WTC11 (cell line): ENCODE results near the gene LBHD1.

Experiments used
- ATF1 ChIP-seq: sonication (generic); formaldehyde crosslinking; IDR thresholded peaks from 2 replicates; pipeline ENCODE4 v1.8.1; 2023; ENCODE audit warnings: mild to moderate bottlenecking, moderate library complexity, missing genetic modification reagents
- ETV6 ChIP-seq: sonication (generic); formaldehyde crosslinking; IDR thresholded peaks from 2 replicates; pipeline ENCODE4 v1.8.1; 2022; ENCODE audit warnings: mild to moderate bottlenecking, missing genetic modification reagents
- FOXK1 ChIP-seq: sonication (generic); formaldehyde crosslinking; IDR thresholded peaks from 2 replicates; pipeline ENCODE4 v1.8.0; 2022; ENCODE audit warnings: mild to moderate bottlenecking, moderate library complexity, missing genetic modification reagents
- NFE2L1 ChIP-seq: sonication (generic); formaldehyde crosslinking; IDR thresholded peaks from 2 replicates; pipeline ENCODE4 v1.8.1; 2023; ENCODE audit warnings: missing genetic modification reagents
- NFYB ChIP-seq: sonication (generic); formaldehyde crosslinking; conservative IDR thresholded peaks from 2 replicates; pipeline ENCODE4 v1.8.0; 2022; ENCODE audit warnings: low read depth, missing genetic modification reagents
- ZNF121 ChIP-seq: sonication (generic); formaldehyde crosslinking; IDR thresholded peaks from 2 replicates; pipeline ENCODE4 v1.8.0; 2023; ENCODE audit warnings: missing genetic modification reagents
- TF ChIP-seq, protein P1 (sequence below): fragments of 200-600 bp; IDR thresholded peaks from 2 replicates; pipeline ENCODE4 v1.8.0; 2022; ENCODE audit warnings: antibody characterized with exemption
- TF ChIP-seq, protein P2 (sequence below): sonication (generic); formaldehyde crosslinking; IDR thresholded peaks from 2 replicates; pipeline ENCODE4 v1.8.1; 2023; ENCODE audit warnings: mild to moderate bottlenecking, missing genetic modification reagents, borderline replicate concordance
- TF ChIP-seq, protein P3 (sequence below): sonication (generic); formaldehyde crosslinking; IDR thresholded peaks from 2 replicates; pipeline ENCODE4 v1.8.0; 2022; ENCODE audit warnings: mild to moderate bottlenecking, missing genetic modification reagents
- TF ChIP-seq, protein P4 (sequence below): sonication (generic); formaldehyde crosslinking; IDR thresholded peaks from 2 replicates; pipeline ENCODE4 v1.8.1; 2022; ENCODE audit warnings: low read depth, missing genetic modification reagents, borderline replicate concordance

DNA sequence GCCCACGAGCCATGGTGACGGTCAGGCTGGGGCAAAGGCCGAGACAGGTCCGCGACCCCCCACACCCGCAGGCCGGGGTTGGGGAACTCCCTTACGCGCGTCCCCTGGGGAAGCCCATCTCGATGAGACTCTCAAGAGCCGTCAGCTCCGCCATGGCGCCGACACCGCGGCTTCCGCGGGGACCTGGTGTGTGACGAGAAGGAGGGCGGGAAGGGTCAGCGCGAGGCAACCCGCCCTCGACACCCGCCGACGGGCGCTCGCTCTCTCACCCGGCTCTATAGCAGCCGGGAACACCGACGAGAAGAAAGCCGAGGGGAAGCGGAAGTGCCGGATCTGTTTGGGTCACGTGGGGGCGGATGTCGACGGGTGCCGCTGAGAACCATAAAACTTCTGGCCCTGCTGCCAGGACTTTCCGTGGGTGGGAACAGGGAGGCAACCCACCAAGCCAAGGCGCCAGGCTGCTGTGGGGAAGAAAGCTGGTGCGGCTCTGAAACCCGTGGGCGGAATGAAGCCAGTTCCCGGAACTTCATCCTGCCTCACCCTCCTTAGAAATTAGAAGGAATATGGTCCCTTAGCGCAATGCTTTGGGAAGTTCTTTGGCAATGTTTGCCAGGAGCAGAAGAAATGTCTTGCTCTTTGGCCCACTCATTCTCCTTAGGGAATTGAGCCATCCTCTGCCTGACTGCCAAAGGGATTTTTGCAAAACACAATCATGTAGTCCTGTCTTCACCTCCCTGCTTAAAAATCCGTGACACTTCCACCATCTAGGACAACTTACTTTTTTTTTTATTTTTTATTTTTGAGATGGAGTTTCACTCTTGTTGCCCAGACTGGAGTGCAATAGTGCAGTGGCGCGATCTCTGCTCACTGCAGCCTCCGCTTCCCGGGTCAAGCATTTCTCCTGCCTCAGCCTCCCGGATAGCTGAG, 7.0 kb upstream of the LBHD1 start, which contains the start of gene UBXN1:
- TF ChIP-seq ZNF121 (CRISPR knock-in tag) (no peak), ATF1 (0 out of 2 replicates have a peak, but pooled peaks have one; percentile 38), FOXK1 (CRISPR knock-in tag) (peak; percentile 98), NFYB (CRISPR knock-in tag) (no peak), NFE2L1 (CRISPR knock-in tag) (no peak), ETV6 (CRISPR knock-in tag) (peak; percentile 64; the same call in 1 of the 2 replicates)
- TF ChIP-seq, protein P1, sequence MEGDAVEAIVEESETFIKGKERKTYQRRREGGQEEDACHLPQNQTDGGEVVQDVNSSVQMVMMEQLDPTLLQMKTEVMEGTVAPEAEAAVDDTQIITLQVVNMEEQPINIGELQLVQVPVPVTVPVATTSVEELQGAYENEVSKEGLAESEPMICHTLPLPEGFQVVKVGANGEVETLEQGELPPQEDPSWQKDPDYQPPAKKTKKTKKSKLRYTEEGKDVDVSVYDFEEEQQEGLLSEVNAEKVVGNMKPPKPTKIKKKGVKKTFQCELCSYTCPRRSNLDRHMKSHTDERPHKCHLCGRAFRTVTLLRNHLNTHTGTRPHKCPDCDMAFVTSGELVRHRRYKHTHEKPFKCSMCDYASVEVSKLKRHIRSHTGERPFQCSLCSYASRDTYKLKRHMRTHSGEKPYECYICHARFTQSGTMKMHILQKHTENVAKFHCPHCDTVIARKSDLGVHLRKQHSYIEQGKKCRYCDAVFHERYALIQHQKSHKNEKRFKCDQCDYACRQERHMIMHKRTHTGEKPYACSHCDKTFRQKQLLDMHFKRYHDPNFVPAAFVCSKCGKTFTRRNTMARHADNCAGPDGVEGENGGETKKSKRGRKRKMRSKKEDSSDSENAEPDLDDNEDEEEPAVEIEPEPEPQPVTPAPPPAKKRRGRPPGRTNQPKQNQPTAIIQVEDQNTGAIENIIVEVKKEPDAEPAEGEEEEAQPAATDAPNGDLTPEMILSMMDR, result no peak
- TF ChIP-seq, protein P2, sequence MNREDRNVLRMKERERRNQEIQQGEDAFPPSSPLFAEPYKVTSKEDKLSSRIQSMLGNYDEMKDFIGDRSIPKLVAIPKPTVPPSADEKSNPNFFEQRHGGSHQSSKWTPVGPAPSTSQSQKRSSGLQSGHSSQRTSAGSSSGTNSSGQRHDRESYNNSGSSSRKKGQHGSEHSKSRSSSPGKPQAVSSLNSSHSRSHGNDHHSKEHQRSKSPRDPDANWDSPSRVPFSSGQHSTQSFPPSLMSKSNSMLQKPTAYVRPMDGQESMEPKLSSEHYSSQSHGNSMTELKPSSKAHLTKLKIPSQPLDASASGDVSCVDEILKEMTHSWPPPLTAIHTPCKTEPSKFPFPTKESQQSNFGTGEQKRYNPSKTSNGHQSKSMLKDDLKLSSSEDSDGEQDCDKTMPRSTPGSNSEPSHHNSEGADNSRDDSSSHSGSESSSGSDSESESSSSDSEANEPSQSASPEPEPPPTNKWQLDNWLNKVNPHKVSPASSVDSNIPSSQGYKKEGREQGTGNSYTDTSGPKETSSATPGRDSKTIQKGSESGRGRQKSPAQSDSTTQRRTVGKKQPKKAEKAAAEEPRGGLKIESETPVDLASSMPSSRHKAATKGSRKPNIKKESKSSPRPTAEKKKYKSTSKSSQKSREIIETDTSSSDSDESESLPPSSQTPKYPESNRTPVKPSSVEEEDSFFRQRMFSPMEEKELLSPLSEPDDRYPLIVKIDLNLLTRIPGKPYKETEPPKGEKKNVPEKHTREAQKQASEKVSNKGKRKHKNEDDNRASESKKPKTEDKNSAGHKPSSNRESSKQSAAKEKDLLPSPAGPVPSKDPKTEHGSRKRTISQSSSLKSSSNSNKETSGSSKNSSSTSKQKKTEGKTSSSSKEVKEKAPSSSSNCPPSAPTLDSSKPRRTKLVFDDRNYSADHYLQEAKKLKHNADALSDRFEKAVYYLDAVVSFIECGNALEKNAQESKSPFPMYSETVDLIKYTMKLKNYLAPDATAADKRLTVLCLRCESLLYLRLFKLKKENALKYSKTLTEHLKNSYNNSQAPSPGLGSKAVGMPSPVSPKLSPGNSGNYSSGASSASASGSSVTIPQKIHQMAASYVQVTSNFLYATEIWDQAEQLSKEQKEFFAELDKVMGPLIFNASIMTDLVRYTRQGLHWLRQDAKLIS (CRISPR knock-in tag), result no peak
- TF ChIP-seq, protein P3, sequence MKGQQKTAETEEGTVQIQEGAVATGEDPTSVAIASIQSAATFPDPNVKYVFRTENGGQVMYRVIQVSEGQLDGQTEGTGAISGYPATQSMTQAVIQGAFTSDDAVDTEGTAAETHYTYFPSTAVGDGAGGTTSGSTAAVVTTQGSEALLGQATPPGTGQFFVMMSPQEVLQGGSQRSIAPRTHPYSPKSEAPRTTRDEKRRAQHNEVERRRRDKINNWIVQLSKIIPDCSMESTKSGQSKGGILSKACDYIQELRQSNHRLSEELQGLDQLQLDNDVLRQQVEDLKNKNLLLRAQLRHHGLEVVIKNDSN (CRISPR knock-in tag), result peak; percentile 99
- TF ChIP-seq, protein P4, sequence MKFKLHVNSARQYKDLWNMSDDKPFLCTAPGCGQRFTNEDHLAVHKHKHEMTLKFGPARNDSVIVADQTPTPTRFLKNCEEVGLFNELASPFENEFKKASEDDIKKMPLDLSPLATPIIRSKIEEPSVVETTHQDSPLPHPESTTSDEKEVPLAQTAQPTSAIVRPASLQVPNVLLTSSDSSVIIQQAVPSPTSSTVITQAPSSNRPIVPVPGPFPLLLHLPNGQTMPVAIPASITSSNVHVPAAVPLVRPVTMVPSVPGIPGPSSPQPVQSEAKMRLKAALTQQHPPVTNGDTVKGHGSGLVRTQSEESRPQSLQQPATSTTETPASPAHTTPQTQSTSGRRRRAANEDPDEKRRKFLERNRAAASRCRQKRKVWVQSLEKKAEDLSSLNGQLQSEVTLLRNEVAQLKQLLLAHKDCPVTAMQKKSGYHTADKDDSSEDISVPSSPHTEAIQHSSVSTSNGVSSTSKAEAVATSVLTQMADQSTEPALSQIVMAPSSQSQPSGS (CRISPR knock-in tag), result no peak
